Panc1 (cell line): ENCODE measurements around the gene UPF2. TPM values are rescaled to one million over a fixed set of nuclear protein-coding genes. Genes with fewer than 3 reads are reported as not detected.

Experiments used
- ATAC-seq: fragments of 200-7000 bp; cut with Tn5 transposase; 2 replicates; pipeline ENCODE4 v1.9.1; 2020; ENCODE audit warnings: mild to moderate bottlenecking, moderate library complexity
- BruUV-seq: library from RNA; stranded (reverse); fragments of 400-500 nt; replicated peaks from 2 replicates; lab custom pipeline; 2021; lab: Mats Ljungman, UMichigan
- CTCF ChIA-PET: fragments of 300-600 bp; sonication (Branson Sonifier 250); formaldehyde crosslinking; loops from one replicate; lab custom pipeline; 2022; ENCODE audit warnings: antibody characterized with exemption; lab: Charles Lee
- POLR2A ChIA-PET: fragments of 300-600 bp; sonication (Branson Sonifier 250); formaldehyde crosslinking; loops from one replicate; lab custom pipeline; 2022; ENCODE audit warnings: antibody characterized with exemption; lab: Charles Lee
- DNase-seq: peaks from one replicate; pipeline ENCODE4 v3.0.0-alpha.2; 2010; ENCODE audit warnings: low read depth, low spot score
- H3K27ac ChIP-seq: 2 replicates; pipeline ENCODE4 v1.5.1; 2011; ENCODE audit warnings: mild to moderate bottlenecking, low read length, inconsistent platforms
- H3K27me3 ChIP-seq: fragments of 200-500 bp; sonication (Bioruptor generic); 2 replicates; pipeline ENCODE4 v1.6.0; 2014; ENCODE audit warnings: low read length, inconsistent platforms; ENCODE audit not compliant: control insufficient read depth, insufficient read depth
- H3K36me3 ChIP-seq: fragments of 200-500 bp; sonication (Bioruptor generic); 2 replicates; pipeline ENCODE4 v1.5.1; 2014; ENCODE audit warnings: inconsistent platforms, mild to moderate bottlenecking, low read length, moderate library complexity; ENCODE audit not compliant: control insufficient read depth, insufficient read depth
- H3K4me1 ChIP-seq: 2 replicates; pipeline ENCODE4 v1.5.1; 2011; ENCODE audit warnings: inconsistent platforms, mild to moderate bottlenecking, low read length, moderate library complexity; ENCODE audit not compliant: control insufficient read depth, insufficient read depth
- H3K4me3 ChIP-seq, 2 experiments: 2 replicates each; pipeline ENCODE4 v1.5.1; 2011 to 2012; ENCODE audit warnings: low read depth in 2 of 2, low read length in 2 of 2, mild to moderate bottlenecking in 2 of 2, inconsistent platforms in 1 of 2, moderate library complexity in 1 of 2
- H3K9me3 ChIP-seq: fragments of 200-500 bp; sonication (Bioruptor generic); 2 replicates; pipeline ENCODE4 v1.5.1; 2014; ENCODE audit warnings: low read depth, mild to moderate bottlenecking, inconsistent platforms, low read length, moderate library complexity; ENCODE audit not compliant: control insufficient read depth, insufficient read depth
- CTCF ChIP-seq: fragments of 450-650 bp; IDR thresholded peaks from 2 replicates; pipeline ENCODE4 v1.5.1; 2017; ENCODE audit warnings: mild to moderate bottlenecking
- POLR2AphosphoS5 ChIP-seq: IDR thresholded peaks from 2 replicates; pipeline ENCODE4 v1.6.1; 2012; ENCODE audit warnings: mild to moderate bottlenecking, low read depth, low read length, moderate library complexity
- REST ChIP-seq, 2 experiments: IDR thresholded peaks; 2 replicates each; pipeline ENCODE4 v1.6.1; 2011 to 2012; ENCODE audit warnings: low read depth in 2 of 2, control low read depth in 1 of 2, low read length in 1 of 2, mild to moderate bottlenecking in 1 of 2, moderate library complexity in 1 of 2; ENCODE audit not compliant: insufficient read depth in 1 of 2
- SIN3A ChIP-seq: IDR thresholded peaks from 2 replicates; pipeline ENCODE4 v1.6.1; 2012; ENCODE audit warnings: low read depth, mild to moderate bottlenecking, low read length, moderate library complexity, borderline replicate concordance; ENCODE audit not compliant: insufficient read depth
- TCF7L2 ChIP-seq: IDR thresholded peaks from 2 replicates; pipeline ENCODE4 v1.6.1; 2011; ENCODE audit warnings: mild to moderate bottlenecking, low read depth, low read length, inconsistent platforms
- in situ Hi-C: cut with HindIII; loops from 2 replicates; pipeline ENCODE4 v1.10.0; 2016; ENCODE audit warnings: low sequenced_read_pairs, low pct_unique_long_range_greater_than_20kb
- intact Hi-C: fragments of 100-400 bp; cut with micrococcal nuclease; formaldehyde crosslinking; loops from one replicate; pipeline ENCODE4 v1.10.0; 2022; ENCODE audit not compliant: unreplicated experiment
- total RNA-seq: library from RNA; stranded (reverse); gene quantifications from one replicate; pipeline ENCODE4 v1.2.1, GENCODE V29; 2021; ENCODE audit not compliant: unreplicated experiment

UPF2 gene
- total RNA-seq, 1 experiment from 2014 or later: 19.1 TPM

- POLR2A ChIA-PET: no interaction called here
- TF ChIP-seq REST (IDR thresholded peaks at IDR 0.05; ENCODE audit: insufficient read depth in 1 of 2, low read depth in 2 of 2, low read length in 1 of 2): no peak
- no peak for TF ChIP-seq POLR2AphosphoS5
- no peak for TF ChIP-seq TCF7L2
- TF ChIP-seq CTCF: no peak
- no peak for TF ChIP-seq SIN3A
- ATAC-seq: no peak
Measured at GRCh38 chr10:11901454-11901832, 141.2 kb downstream of the UPF2 start.

GRCh38 chr10:11901036-11901301 is 141.6 kb downstream of the UPF2 start:
- BruUV-seq: no TSS peak
- no peaks in the 10 kb centered on the region for H3K4me1 ChIP-seq

More at GRCh38 chr10:11901454-11901832, 141.2 kb downstream of the UPF2 start:
- Histone ChIP-seq H3K36me3 (no peaks in the 10 kb centered on the region), H3K27me3 (no peaks in the 10 kb centered on the region), H3K4me1 (no peaks in the 10 kb centered on the region), H3K4me3 (no peak overlapping the region), H3K9me3 (no peaks in the 10 kb centered on the region), H3K27ac (no peak overlapping the region)
- in situ Hi-C loops: no loop called here
- no peak for DNase-seq
- BruUV-seq: no TSS peak
- CTCF ChIA-PET: no interaction called here
- intact Hi-C loops: no loop called here

More at GRCh38 chr10:11901036-11901301, 141.6 kb downstream of the UPF2 start:
- no peak for ATAC-seq
- H3K4me3 ChIP-seq: no peak overlapping the region
- no peaks in the 10 kb centered on the region for H3K9me3 ChIP-seq
- intact Hi-C loops: no loop called here
- TF ChIP-seq POLR2AphosphoS5 (no peak), SIN3A (no peak), REST (IDR thresholded peaks at IDR 0.05; ENCODE audit: insufficient read depth in 1 of 2, low read depth in 2 of 2, low read length in 1 of 2) (no peak), TCF7L2 (no peak), CTCF (no peak)
- in situ Hi-C loops: no loop called here
- no peak overlapping the region for H3K27ac ChIP-seq
- DNase-seq: no peak
- ChIA-PET POLR2A (no interaction called here), CTCF (no interaction called here)
- H3K36me3 ChIP-seq: no peaks in the 10 kb centered on the region
- H3K27me3 ChIP-seq: no peaks in the 10 kb centered on the region
